Measurements from ENCODE around the gene USP21. TPM values are rescaled to one million over a fixed set of nuclear protein-coding genes. Genes with fewer than 3 reads are reported as not detected.
A peak's percentile ranks its signal among the peaks of the same experiment; 100 is the strongest.

The USP21 gene
- total and polyA plus RNA-seq, 2 experiments from 2014 or later, result 6.3 to 16.5 TPM

- Histone ChIP-seq H3K27ac (no peak overlapping the region), H3K4me2 (ENCODE audit: unreplicated experiment) (no peak overlapping the region), H3K27me3 (replicated peaks; ENCODE audit: insufficient read depth) (no peaks in the 10 kb centered on the region), H3K36me3 (ENCODE audit: low read depth) (no peaks in the 10 kb centered on the region; the same call in 1 of the 2 replicates), H3K9me2 (ENCODE audit: insufficient read depth) (no peaks in the 10 kb centered on the region), H2AFZ (no peak overlapping the region), H3F3A (ENCODE audit: insufficient read depth) (peaks cover 42% of the 10 kb centered on the region), H3K4me1 (ENCODE audit: insufficient read depth) (peaks cover 9% of the 10 kb centered on the region), H3K9ac (0 out of 2 replicates have a peak overlapping the region, but pooled peaks have one; percentile 10), H4K20me1 (ENCODE audit: insufficient read depth) (no peaks in the 10 kb centered on the region), H3K9me3 (ENCODE audit: low read depth) (no peaks in the 10 kb centered on the region), H3K79me2 (ENCODE audit: insufficient read depth) (peaks cover 17% of the 10 kb centered on the region), H3K4me3 (no peak overlapping the region)
- in situ Hi-C loops (cut with MboI), result no loop called here
- no peak for TF ChIP-seq EZH2phosphoT487 (IDR thresholded peaks at IDR 0.05; ENCODE audit: insufficient read depth, low read depth)
- no peak for TF ChIP-seq EZH2 (IDR thresholded peaks at IDR 0.05; ENCODE audit: insufficient read depth, poor library complexity, severe bottlenecking)
- WGBS, 2 experiments (ENCODE audit: low coverage in 1 of 2, low lambda C conversion rate in 2 of 2, missing lambda C conversion rate in 2 of 2), result 81 to 88% methylated on average over 22 of the region's 22 CpGs
- no peak for DNase-seq
Observed at GRCh38 chr1:161160671-161161145, 1.4 kb downstream of the USP21 start.

DNA sequence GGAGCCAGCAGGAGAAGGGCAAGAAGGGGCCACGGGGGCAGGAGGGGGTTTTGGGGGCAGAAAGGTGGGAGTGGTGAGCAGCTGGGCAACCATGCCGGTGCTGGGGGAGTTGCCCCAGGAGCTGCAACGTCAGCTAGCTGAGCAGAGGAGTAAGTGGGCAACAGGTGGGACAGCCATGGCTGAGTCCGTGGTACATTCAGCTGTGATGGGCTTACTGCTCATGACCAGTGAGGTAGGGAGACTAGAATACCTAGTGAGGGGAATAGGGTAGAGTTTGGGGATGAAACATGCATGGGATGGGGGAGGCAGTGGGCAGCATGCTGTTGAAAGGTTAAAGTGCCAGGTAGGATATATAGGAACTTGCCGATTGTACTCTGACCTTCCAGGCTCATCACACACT is 2.4 kb downstream of the USP21 start:
- in situ Hi-C loops (cut with MboI), result no loop called here
- WGBS, 2 experiments (ENCODE audit: low coverage in 1 of 2, low lambda C conversion rate in 2 of 2, missing lambda C conversion rate in 2 of 2), result 72 to 85% methylated on average over 2 to 5 of the region's 5 CpGs
- no peak overlapping the region for H3K27ac ChIP-seq
- no peaks in the 10 kb centered on the region for H3K9me3 ChIP-seq (ENCODE audit: low read depth)
- no peak for DNase-seq
- peaks cover 42% of the 10 kb centered on the region for H3F3A ChIP-seq (ENCODE audit: insufficient read depth)
- H3K4me1 ChIP-seq (ENCODE audit: insufficient read depth), result peaks cover 9% of the 10 kb centered on the region
- H3K27me3 ChIP-seq (replicated peaks; ENCODE audit: insufficient read depth), result no peaks in the 10 kb centered on the region
- TF ChIP-seq EZH2phosphoT487 (IDR thresholded peaks at IDR 0.05; ENCODE audit: insufficient read depth, low read depth), result no peak
- no peaks in the 10 kb centered on the region; the same call in 1 of the 2 replicates for H3K36me3 ChIP-seq (ENCODE audit: low read depth)
- H3K9me2 ChIP-seq (ENCODE audit: insufficient read depth), result no peaks in the 10 kb centered on the region
- H3K9ac ChIP-seq, result no peak overlapping the region
- H3K4me2 ChIP-seq (ENCODE audit: unreplicated experiment), result no peak overlapping the region
- H3K79me2 ChIP-seq (ENCODE audit: insufficient read depth), result peaks cover 15% of the 10 kb centered on the region
- H3K4me3 ChIP-seq, result no peak overlapping the region
- H2AFZ ChIP-seq, result no peak overlapping the region
- H4K20me1 ChIP-seq (ENCODE audit: insufficient read depth), result no peaks in the 10 kb centered on the region

GRCh38 chr1:161162052-161162451 is 2.8 kb downstream of the USP21 start:
- peaks cover 15% of the 10 kb centered on the region for H3K79me2 ChIP-seq (ENCODE audit: insufficient read depth)
- 84 to 85% methylated on average over 7 of the region's 7 CpGs for WGBS, 2 experiments (ENCODE audit: low coverage in 1 of 2, low lambda C conversion rate in 2 of 2, missing lambda C conversion rate in 2 of 2)
- H3F3A ChIP-seq (ENCODE audit: insufficient read depth), result peaks cover 38% of the 10 kb centered on the region
- H3K4me1 ChIP-seq (ENCODE audit: insufficient read depth), result peaks cover 9% of the 10 kb centered on the region
- no peak overlapping the region for H3K27ac ChIP-seq
- no peaks in the 10 kb centered on the region for H3K9me3 ChIP-seq (ENCODE audit: low read depth)
- no peak overlapping the region for H3K4me2 ChIP-seq (ENCODE audit: unreplicated experiment)
- H3K27me3 ChIP-seq (replicated peaks; ENCODE audit: insufficient read depth), result no peaks in the 10 kb centered on the region
- H3K36me3 ChIP-seq (ENCODE audit: low read depth), result no peaks in the 10 kb centered on the region; the same call in 1 of the 2 replicates
- no peak overlapping the region for H2AFZ ChIP-seq
- in situ Hi-C loops (cut with MboI), result no loop called here
- H3K4me3 ChIP-seq, result no peak overlapping the region
- no peak for TF ChIP-seq EZH2phosphoT487 (IDR thresholded peaks at IDR 0.05; ENCODE audit: insufficient read depth, low read depth)
- TF ChIP-seq EZH2 (IDR thresholded peaks at IDR 0.05; ENCODE audit: insufficient read depth, poor library complexity, severe bottlenecking), result no peak
- no peak overlapping the region for H3K9ac ChIP-seq
- H3K9me2 ChIP-seq (ENCODE audit: insufficient read depth), result no peaks in the 10 kb centered on the region
- no peak for DNase-seq
- no peaks in the 10 kb centered on the region for H4K20me1 ChIP-seq (ENCODE audit: insufficient read depth)

GRCh38 chr1:161162806-161163205 is 3.5 kb downstream of the USP21 start:
- TF ChIP-seq EZH2 (IDR thresholded peaks at IDR 0.05; ENCODE audit: insufficient read depth, poor library complexity, severe bottlenecking) (no peak), EZH2phosphoT487 (IDR thresholded peaks at IDR 0.05; ENCODE audit: insufficient read depth, low read depth) (no peak)
- Histone ChIP-seq H3K27me3 (replicated peaks; ENCODE audit: insufficient read depth) (no peaks in the 10 kb centered on the region), H3K27ac (no peak overlapping the region), H3K4me2 (ENCODE audit: unreplicated experiment) (no peak overlapping the region), H3K79me2 (ENCODE audit: insufficient read depth) (peaks cover 15% of the 10 kb centered on the region), H3K4me1 (ENCODE audit: insufficient read depth) (peaks cover 9% of the 10 kb centered on the region), H3K9ac (0 out of 2 replicates have a peak overlapping the region, but pooled peaks have one; percentile 16), H3K4me3 (no peak overlapping the region), H3K9me3 (ENCODE audit: low read depth) (no peaks in the 10 kb centered on the region), H3K36me3 (ENCODE audit: low read depth) (no peaks in the 10 kb centered on the region; the same call in 1 of the 2 replicates), H3F3A (ENCODE audit: insufficient read depth) (peaks cover 31% of the 10 kb centered on the region), H2AFZ (no peak overlapping the region), H3K9me2 (ENCODE audit: insufficient read depth) (no peaks in the 10 kb centered on the region), H4K20me1 (ENCODE audit: insufficient read depth) (no peaks in the 10 kb centered on the region)
- in situ Hi-C loops (cut with MboI), result no loop called here
- whole genome bisulfite sequencing, 2 experiments (ENCODE audit: low coverage in 1 of 2, low lambda C conversion rate in 2 of 2, missing lambda C conversion rate in 2 of 2), result 89 to 91% methylated on average over 10 of the region's 10 CpGs
- no peak for DNase-seq

DNA sequence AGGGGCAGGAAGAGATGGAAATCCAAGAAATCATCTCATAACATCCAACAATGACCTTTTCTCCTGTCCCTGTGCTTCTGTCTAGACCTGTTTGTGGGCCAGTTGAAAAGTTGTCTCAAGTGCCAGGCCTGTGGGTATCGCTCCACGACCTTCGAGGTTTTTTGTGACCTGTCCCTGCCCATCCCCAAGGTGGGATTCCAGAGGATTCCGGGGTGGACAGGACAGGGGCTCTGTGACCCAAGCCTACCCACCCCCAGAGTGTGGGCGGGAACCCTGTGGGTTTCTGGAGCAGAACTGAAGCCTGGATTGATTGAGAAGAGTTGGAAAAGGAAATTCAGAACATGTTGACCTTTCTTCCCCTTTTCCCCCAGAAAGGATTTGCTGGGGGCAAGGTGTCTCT is 4.5 kb downstream of the USP21 start:
- DNase-seq, result no peak
- Histone ChIP-seq H3K27me3 (replicated peaks; ENCODE audit: insufficient read depth) (no peaks in the 10 kb centered on the region), H3K4me1 (ENCODE audit: insufficient read depth) (peaks cover 9% of the 10 kb centered on the region), H3F3A (ENCODE audit: insufficient read depth) (peaks cover 21% of the 10 kb centered on the region), H3K9me2 (ENCODE audit: insufficient read depth) (no peaks in the 10 kb centered on the region), H3K79me2 (ENCODE audit: insufficient read depth) (peaks cover 15% of the 10 kb centered on the region), H3K4me2 (ENCODE audit: unreplicated experiment) (no peak overlapping the region), H4K20me1 (ENCODE audit: insufficient read depth) (no peaks in the 10 kb centered on the region), H2AFZ (no peak overlapping the region), H3K36me3 (ENCODE audit: low read depth) (no peaks in the 10 kb centered on the region), H3K9ac (no peak overlapping the region), H3K9me3 (ENCODE audit: low read depth) (no peaks in the 10 kb centered on the region), H3K4me3 (no peak overlapping the region), H3K27ac (no peak overlapping the region)
- in situ Hi-C loops (cut with MboI), result no loop called here
- no peak for TF ChIP-seq EZH2phosphoT487 (IDR thresholded peaks at IDR 0.05; ENCODE audit: insufficient read depth, low read depth)
- no peak for TF ChIP-seq EZH2 (IDR thresholded peaks at IDR 0.05; ENCODE audit: insufficient read depth, poor library complexity, severe bottlenecking)
- WGBS, 2 experiments (ENCODE audit: low coverage in 1 of 2, low lambda C conversion rate in 2 of 2, missing lambda C conversion rate in 2 of 2), result 84 to 87% methylated on average over 5 of the region's 5 CpGs
